Sigmoid colon (tissue), 3 donors: ENCODE results near the gene GLG1.

ENCODE experiments used
- CTCF ChIP-seq, 4 experiments: fragments of 450-650 bp in 3 of 4; fragments of 200-600 bp in 1 of 4; IDR thresholded peaks; one replicate each; pipeline ENCODE4 v1.5.1; 2016 to 2019; ENCODE audit warnings: antibody characterized with exemption in 4 of 4, mild to moderate bottlenecking in 3 of 4, moderate library complexity in 2 of 4
- POLR2A ChIP-seq, 2 donors: fragments of 450-650 bp; IDR thresholded peaks; one replicate each; pipeline ENCODE4 v1.6.1; 2016; ENCODE audit warnings: antibody characterized with exemption in 2 of 2, mild to moderate bottlenecking in 2 of 2, moderate library complexity in 2 of 2

- no peak for TF ChIP-seq CTCF (IDR thresholded peaks at IDR 0.05)
- TF ChIP-seq POLR2A (IDR thresholded peaks at IDR 0.05), result no peak
Observed at GRCh38 chr16:74503412-74503811, 103.5 kb downstream of the GLG1 start.
